ENCODE data around the gene ACBD6.
"Not testable (repeated sequence)": the region's sequence is repeated elsewhere in the genome, so short reads cannot be mapped to it uniquely, and the experiment has no call there.

ACBD6 gene

GRCh38 chr1:180502361-180503279 lies at the start of gene ACBD6:
TSS of gene ACBD6 (minus strand) at chr1:180502577. CDS start at chr1:180502266, 311 bp downstream.
- DNase-seq: peak; percentile 92
- TF ChIP-seq POLR2A (IDR thresholded peaks at IDR 0.05; ENCODE audit: low read length): peak; percentile 86
- TF ChIP-seq GATA1 (IDR thresholded peaks at IDR 0.05; ENCODE audit: low read depth, low read length): no peak

GRCh38 chr1:180551997-180552396 lies 49.6 kb upstream of the ACBD6 start:
- TF ChIP-seq GATA1 (IDR thresholded peaks at IDR 0.05; ENCODE audit: low read depth, low read length) (no peak), POLR2A (IDR thresholded peaks at IDR 0.05; ENCODE audit: low read length) (no peak)
- DNase-seq: no peak

GRCh38 chr1:180550241-180550640 lies 47.9 kb upstream of the ACBD6 start:
- DNase-seq: no peak
- TF ChIP-seq GATA1 (IDR thresholded peaks at IDR 0.05; ENCODE audit: low read depth, low read length): no peak
- no peak for TF ChIP-seq POLR2A (IDR thresholded peaks at IDR 0.05; ENCODE audit: low read length)

- not testable (repeated sequence) for DNase-seq
Measured at GRCh38 chr1:180549770-180550169, 47.4 kb upstream of the ACBD6 start.

- DNase-seq: no peak
- no peak for TF ChIP-seq POLR2A (IDR thresholded peaks at IDR 0.05; ENCODE audit: low read length)
- TF ChIP-seq GATA1 (IDR thresholded peaks at IDR 0.05; ENCODE audit: low read depth, low read length): no peak
Measured at GRCh38 chr1:180548686-180549317, 46.4 kb upstream of the ACBD6 start.

GRCh38 chr1:180545991-180546390 lies 43.6 kb upstream of the ACBD6 start:
- no peak for DNase-seq

GRCh38 chr1:180544050-180544449 lies 41.7 kb upstream of the ACBD6 start:
- TF ChIP-seq POLR2A (IDR thresholded peaks at IDR 0.05; ENCODE audit: low read length) (no peak), GATA1 (IDR thresholded peaks at IDR 0.05; ENCODE audit: low read depth, low read length) (no peak)
- DNase-seq: no peak

More at GRCh38 chr1:180545991-180546390, 43.6 kb upstream of the ACBD6 start:
- no peak for TF ChIP-seq GATA1 (IDR thresholded peaks at IDR 0.05; ENCODE audit: low read depth, low read length)

- no peak for DNase-seq
- TF ChIP-seq POLR2A (IDR thresholded peaks at IDR 0.05; ENCODE audit: low read length) (no peak), GATA1 (IDR thresholded peaks at IDR 0.05; ENCODE audit: low read depth, low read length) (no peak)
Measured at GRCh38 chr1:180542838-180543145, 40.4 kb upstream of the ACBD6 start.

- no peak for TF ChIP-seq GATA1 (IDR thresholded peaks at IDR 0.05; ENCODE audit: low read depth, low read length)
- TF ChIP-seq POLR2A (IDR thresholded peaks at IDR 0.05; ENCODE audit: low read length): no peak
- DNase-seq: no peak
Measured at GRCh38 chr1:180542113-180542837, 39.9 kb upstream of the ACBD6 start.

- no peak for DNase-seq
- TF ChIP-seq GATA1 (IDR thresholded peaks at IDR 0.05; ENCODE audit: low read depth, low read length) (no peak), POLR2A (IDR thresholded peaks at IDR 0.05; ENCODE audit: low read length) (no peak)
Measured at GRCh38 chr1:180540697-180541594, 38.6 kb upstream of the ACBD6 start.

- TF ChIP-seq GATA1 (IDR thresholded peaks at IDR 0.05; ENCODE audit: low read depth, low read length): no peak
- no peak for TF ChIP-seq POLR2A (IDR thresholded peaks at IDR 0.05; ENCODE audit: low read length)
Measured at GRCh38 chr1:180539136-180539535, 36.8 kb upstream of the ACBD6 start.

GRCh38 chr1:180536821-180537372 lies 34.5 kb upstream of the ACBD6 start:
- TF ChIP-seq GATA1 (IDR thresholded peaks at IDR 0.05; ENCODE audit: low read depth, low read length) (no peak), POLR2A (IDR thresholded peaks at IDR 0.05; ENCODE audit: low read length) (no peak)
- no peak for DNase-seq

More at GRCh38 chr1:180539136-180539535, 36.8 kb upstream of the ACBD6 start:
- no peak for DNase-seq

- TF ChIP-seq GATA1 (IDR thresholded peaks at IDR 0.05; ENCODE audit: low read depth, low read length): no peak
- no peak for TF ChIP-seq POLR2A (IDR thresholded peaks at IDR 0.05; ENCODE audit: low read length)
- no peak for DNase-seq
Measured at GRCh38 chr1:180535418-180535999, 33.1 kb upstream of the ACBD6 start.

Data from erythroblast (primary cell).